HFF-Myc (cell line): ENCODE results near the gene SSH2.

Source experiments
- DNase-seq: peaks from one replicate; pipeline ENCODE4 v3.0.0-alpha.2; 2011; ENCODE audit warnings: low read depth; ENCODE audit errors: extremely low read depth
- H3K4me3 ChIP-seq: replicated peaks from 2 replicates; pipeline ENCODE4 v1.5.1; 2011; ENCODE audit warnings: low read depth, mild to moderate bottlenecking, control low read depth, low read length
- TF ChIP-seq, protein P1 (sequence below): IDR thresholded peaks from 2 replicates; pipeline ENCODE4 v1.5.1; 2012; ENCODE audit warnings: mild to moderate bottlenecking, low read depth, low read length, control low read depth; ENCODE audit errors: missing control alignments

Gene SSH2

DNA sequence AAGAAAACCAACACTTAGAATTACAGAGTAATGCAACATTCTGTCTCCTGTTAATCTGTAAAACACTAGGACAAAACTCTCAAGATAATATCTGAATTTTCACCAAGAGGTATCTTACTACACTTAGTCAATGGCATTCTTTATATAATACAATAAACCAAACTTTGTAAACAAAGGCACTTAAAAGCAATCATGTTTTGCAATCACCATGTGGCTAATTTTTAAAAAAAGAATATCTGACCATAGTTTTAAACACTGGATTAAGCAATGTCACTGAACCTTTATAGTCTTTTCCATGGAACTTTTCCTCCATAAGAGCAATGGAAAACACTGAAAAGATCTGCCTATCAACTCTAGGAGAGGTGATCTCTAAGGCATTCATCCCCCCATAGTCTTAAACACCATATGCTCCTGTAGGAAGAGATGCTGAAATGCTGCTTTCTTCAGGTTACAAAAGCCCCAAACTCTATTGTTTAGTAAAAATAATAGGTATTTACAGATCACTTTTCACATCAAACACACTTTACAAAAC, 163.2 kb downstream of the SSH2 start:
- TF ChIP-seq, protein P1, sequence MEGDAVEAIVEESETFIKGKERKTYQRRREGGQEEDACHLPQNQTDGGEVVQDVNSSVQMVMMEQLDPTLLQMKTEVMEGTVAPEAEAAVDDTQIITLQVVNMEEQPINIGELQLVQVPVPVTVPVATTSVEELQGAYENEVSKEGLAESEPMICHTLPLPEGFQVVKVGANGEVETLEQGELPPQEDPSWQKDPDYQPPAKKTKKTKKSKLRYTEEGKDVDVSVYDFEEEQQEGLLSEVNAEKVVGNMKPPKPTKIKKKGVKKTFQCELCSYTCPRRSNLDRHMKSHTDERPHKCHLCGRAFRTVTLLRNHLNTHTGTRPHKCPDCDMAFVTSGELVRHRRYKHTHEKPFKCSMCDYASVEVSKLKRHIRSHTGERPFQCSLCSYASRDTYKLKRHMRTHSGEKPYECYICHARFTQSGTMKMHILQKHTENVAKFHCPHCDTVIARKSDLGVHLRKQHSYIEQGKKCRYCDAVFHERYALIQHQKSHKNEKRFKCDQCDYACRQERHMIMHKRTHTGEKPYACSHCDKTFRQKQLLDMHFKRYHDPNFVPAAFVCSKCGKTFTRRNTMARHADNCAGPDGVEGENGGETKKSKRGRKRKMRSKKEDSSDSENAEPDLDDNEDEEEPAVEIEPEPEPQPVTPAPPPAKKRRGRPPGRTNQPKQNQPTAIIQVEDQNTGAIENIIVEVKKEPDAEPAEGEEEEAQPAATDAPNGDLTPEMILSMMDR: no peak
- no peak for DNase-seq
- H3K4me3 ChIP-seq: no peak overlapping the region

DNA sequence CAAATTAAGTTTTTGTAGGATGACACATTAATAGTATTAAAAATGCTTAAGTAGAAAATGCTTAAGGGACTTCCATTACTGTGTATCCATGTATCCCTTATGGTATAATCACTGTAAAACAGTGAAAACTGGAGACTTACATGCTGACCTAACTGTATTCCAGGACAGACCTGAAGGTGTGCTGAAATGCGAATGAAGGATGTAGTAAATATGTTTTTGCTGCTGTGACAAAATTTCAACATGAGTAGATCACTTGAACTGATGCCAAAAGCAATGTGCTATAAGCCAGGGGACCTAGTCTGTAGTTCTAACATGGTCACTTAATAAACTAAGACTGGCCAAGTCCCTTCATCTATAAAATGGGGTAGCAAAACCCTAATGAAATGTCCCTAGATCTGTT, 165.3 kb downstream of the SSH2 start:
- TF ChIP-seq, protein P1: no peak
- no peak for DNase-seq

DNA sequence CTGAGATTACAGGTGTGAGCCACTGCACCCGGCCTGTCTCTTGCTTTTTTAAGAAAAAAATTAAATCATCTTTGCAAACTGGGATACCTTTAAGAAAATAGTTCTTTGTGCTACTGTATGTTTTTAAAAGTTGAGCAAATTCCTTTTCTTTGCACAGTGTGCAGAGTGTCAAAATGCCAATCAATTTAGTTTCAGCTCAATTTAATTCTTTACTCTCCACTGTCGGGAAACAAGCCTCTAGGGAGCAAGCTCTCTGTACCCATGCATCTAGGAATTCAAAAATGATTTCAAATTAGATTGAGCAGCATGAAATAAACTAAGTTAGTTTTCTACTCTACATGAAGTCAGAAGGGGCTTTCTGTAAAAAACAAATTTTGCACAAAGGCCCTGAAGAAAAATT, 165.8 kb downstream of the SSH2 start:
- TF ChIP-seq, protein P1: no peak
- no peak overlapping the region for H3K4me3 ChIP-seq
- DNase-seq: no peak

More for the DNA sequence above, 165.3 kb downstream of the SSH2 start:
- H3K4me3 ChIP-seq: no peak overlapping the region

DNA sequence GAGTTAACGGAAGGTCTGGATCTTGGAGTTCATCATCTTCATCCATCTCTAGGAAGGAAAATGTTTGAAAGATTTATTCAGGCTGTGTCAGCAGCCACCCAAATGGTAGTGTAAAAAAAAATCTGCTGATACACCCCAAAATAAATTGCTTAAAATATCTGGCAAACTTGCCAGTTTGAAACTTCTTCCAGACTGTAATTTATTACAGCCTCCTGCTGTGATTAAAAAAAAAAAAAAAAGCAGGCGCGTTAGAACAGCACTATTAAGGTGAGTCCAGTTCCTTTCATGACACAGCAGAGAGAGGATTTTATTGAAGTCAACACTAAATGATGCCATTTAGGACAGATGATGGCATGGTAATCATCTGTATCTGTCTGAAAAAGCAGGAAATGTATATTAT, 166.8 kb downstream of the SSH2 start:
- H3K4me3 ChIP-seq: no peak overlapping the region
- TF ChIP-seq, protein P1: no peak
- no peak for DNase-seq

DNA sequence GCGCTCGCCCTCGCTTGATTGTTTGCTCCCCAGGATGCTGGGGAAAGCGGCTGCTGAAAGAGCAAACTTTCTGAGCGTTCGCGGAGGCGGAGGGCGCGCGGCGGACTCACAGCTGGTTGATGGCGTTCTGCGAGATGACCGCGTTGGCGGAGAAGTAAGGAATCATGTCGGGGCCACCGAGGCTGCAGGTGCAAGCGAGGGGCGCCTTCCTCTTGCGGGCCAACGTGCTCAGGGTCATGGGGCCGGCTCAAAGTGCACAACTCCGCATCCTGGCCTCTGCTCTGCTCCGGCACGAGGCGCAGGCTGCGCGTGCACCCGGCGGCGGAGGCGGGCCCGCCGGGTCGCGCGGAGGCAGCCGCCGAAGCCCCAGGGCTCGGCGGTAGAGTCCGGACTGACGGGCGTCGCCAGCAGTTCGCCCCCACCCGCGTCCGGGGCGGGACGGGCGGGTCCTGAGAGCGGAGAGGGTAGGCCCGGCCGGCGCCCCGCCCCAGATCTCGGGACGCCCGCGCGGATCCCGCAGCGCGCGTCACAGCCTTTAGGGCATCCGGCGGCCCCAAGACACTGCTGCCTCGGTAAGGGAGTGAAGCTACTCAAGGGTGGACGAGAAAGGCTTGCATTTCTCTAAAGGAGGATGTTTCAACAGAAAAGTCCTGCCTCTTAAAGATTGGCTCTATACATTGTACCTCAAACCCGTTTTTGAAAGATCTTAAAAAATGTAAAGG, 168.8 kb downstream of the SSH2 start:
- H3K4me3 ChIP-seq: peak overlapping the region; percentile 54
- TF ChIP-seq, protein P1: no peak
- peak; percentile 16 for DNase-seq

DNA sequence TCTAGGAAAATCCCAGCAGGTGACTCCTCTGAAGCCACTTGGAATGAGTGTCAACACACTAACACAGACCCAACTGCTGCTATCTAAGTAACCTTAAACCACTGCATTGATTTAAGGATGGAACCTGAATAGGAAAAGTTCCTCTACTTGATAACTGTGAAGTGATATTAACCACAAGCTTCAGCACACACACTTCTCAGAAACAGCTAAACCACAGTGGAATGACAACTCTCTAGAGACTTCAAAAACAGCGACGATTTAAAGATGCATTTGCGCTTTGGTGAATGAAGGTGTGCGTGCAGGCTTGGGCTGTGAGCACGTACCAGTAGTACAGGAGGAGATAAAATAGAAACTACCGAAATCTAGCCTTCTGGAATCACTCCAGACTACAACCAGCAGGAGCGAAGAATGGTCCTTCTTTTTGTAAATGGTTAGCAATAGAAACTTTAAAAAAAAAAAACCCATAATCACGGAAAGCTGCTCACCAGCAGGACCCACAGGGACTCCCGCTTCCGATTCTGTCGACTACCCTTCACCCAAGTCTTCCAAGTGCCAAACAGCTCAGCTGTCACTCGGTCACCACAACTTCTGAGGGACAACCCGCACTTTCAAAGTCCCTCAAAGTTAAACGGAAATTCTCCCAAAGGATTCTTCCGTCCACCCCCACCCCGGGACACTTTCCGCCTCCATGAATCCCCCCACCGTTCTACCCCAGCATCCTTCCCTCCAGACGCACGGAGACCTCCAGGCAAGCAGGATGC, 169.6 kb downstream of the SSH2 start:
- DNase-seq: no peak
- TF ChIP-seq, protein P1: no peak
- H3K4me3 ChIP-seq: peak overlapping the region; percentile 54
